ENCODE measurements around the gene CCDC154. TPM values are rescaled to one million over a fixed set of nuclear protein-coding genes. Genes with fewer than 3 reads are reported as not detected.
"Not testable (repeated sequence)": the region's sequence is repeated elsewhere in the genome, so short reads cannot be mapped to it uniquely, and the experiment has no call there.

CCDC154 gene
- total RNA-seq, 4 donors from 2014 or later = 0.34 to 3.5 (median 0.39) TPM; not detected in 1

- H3K36me3 ChIP-seq = peaks cover 26% of the 10 kb centered on the region
- no peak overlapping the region for H3K4me3 ChIP-seq
- H3K27ac ChIP-seq = no peak overlapping the region
- DNase-seq (ENCODE audit: low spot score in 2 of 2) = no peak
- 95% methylated on average over 13 of the region's 24 CpGs for WGBS
- TF ChIP-seq CTCF (IDR thresholded peaks at IDR 0.05) (no peak), EP300 (IDR thresholded peaks at IDR 0.05) (no peak), POLR2A (IDR thresholded peaks at IDR 0.05) (no peak), POLR2AphosphoS5 (IDR thresholded peaks at IDR 0.05) (no peak)
- no peaks in the 10 kb centered on the region for H3K9me3 ChIP-seq
- no peaks in the 10 kb centered on the region for H3K27me3 ChIP-seq
- no peaks in the 10 kb centered on the region for H3K4me1 ChIP-seq
Measured at GRCh38 chr16:1442697-1443096, 1.7 kb downstream of the CCDC154 start.

GRCh38 chr16:1441391-1441829 lies 2.9 kb downstream of the CCDC154 start:
- no peaks in the 10 kb centered on the region for H3K27me3 ChIP-seq
- TF ChIP-seq POLR2AphosphoS5 (IDR thresholded peaks at IDR 0.05) = no peak
- TF ChIP-seq CTCF (IDR thresholded peaks at IDR 0.05) = no peak
- TF ChIP-seq EP300 (IDR thresholded peaks at IDR 0.05) = no peak
- TF ChIP-seq POLR2A (IDR thresholded peaks at IDR 0.05) = no peak
- no peaks in the 10 kb centered on the region for H3K9me3 ChIP-seq
- H3K27ac ChIP-seq = no peak overlapping the region
- no peak for DNase-seq (ENCODE audit: low spot score in 2 of 2)
- no peak overlapping the region for H3K4me3 ChIP-seq
- no CpG with 5 or more reads among the region's 22 CpGs for WGBS
- no peaks in the 10 kb centered on the region for H3K4me1 ChIP-seq
- peaks cover 13% of the 10 kb centered on the region for H3K36me3 ChIP-seq

DNA sequence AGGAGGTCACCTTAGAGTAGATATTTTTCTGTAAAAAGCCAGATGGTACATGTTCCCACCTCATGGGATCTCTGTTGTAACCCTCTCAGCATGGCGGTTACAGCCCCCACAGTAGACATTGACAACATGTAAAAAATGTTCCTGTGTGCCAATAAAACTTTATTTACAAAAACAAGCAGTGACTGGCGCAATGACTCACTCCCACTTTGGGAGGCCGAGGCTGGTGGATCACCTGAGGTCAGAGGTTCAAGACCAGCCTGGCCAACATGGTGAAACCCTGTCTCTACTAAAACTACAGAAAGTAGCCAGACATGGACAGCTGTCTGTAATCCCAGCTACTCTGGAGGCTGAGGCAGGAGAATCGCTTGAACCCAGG lies 4.7 kb downstream of the CCDC154 start:
- H3K4me1 ChIP-seq; H3K27ac ChIP-seq; H3K9me3 ChIP-seq; H3K27me3 ChIP-seq; H3K4me3 ChIP-seq; H3K36me3 ChIP-seq; DNase-seq (ENCODE audit: low spot score in 2 of 2): not testable (repeated sequence)
- WGBS = 93% methylated on average over 4 of the region's 4 CpGs

- TF ChIP-seq POLR2AphosphoS5 (IDR thresholded peaks at IDR 0.05) (no peak), CTCF (IDR thresholded peaks at IDR 0.05) (no peak), POLR2A (IDR thresholded peaks at IDR 0.05) (no peak), EP300 (IDR thresholded peaks at IDR 0.05) (no peak)
- Histone ChIP-seq H3K4me3 (no peak overlapping the region), H3K4me1 (no peaks in the 10 kb centered on the region), H3K9me3 (no peaks in the 10 kb centered on the region), H3K27me3 (no peaks in the 10 kb centered on the region), H3K27ac (no peak overlapping the region), H3K36me3 (no peaks in the 10 kb centered on the region)
- WGBS = 84% methylated on average over 17 of the region's 27 CpGs
- DNase-seq (ENCODE audit: low spot score in 2 of 2) = no peak
Measured at GRCh38 chr16:1439058-1439698, 5.2 kb downstream of the CCDC154 start.

DNA sequence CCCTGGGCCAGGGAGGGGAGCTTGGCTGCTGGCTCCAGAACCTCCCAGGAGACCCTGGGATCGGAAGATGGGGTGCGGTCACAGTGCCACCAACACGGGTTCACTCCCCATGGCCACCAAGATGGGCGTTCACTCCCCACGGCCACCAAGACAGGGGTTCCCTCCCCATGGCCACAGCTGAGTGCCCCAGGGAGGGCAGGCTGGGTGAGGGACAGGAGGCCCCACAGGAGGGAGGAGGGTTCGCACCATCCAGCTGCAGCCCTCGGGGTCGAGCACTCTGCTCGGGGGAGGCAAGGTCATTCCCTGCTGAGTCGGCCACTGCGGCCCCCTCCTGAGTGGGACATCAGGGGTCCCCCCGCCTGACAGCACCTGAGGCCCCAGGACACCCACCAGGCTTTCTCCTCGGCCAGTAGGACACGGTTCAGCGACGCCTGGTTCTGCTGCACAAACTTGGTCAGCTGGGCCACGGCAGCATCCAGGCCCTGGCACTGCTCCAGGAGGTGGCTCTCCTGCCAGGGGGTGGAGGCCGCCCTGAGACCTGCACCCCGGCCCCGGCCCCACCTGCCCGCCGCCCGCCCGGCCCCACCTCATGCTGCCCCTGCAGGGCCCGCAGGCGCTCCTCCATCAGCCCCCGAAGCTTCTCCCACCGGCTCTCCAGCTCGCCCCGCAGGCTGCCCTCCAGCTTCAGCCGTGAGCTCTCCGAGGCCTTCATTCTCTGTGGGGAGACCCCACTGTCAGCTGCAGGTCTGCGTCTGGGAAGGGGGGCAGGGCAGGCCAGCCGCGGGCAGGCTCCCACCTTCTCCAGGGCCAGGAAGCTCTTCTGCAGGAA lies 5.9 kb downstream of the CCDC154 start:
- Histone ChIP-seq H3K4me1 (no peaks in the 10 kb centered on the region), H3K9me3 (no peaks in the 10 kb centered on the region), H3K27ac (no peak overlapping the region), H3K36me3 (no peaks in the 10 kb centered on the region), H3K27me3 (no peaks in the 10 kb centered on the region), H3K4me3 (no peak overlapping the region)
- no peak for DNase-seq (ENCODE audit: low spot score in 2 of 2)
- TF ChIP-seq EP300 (IDR thresholded peaks at IDR 0.05) (no peak), POLR2A (IDR thresholded peaks at IDR 0.05) (no peak), POLR2AphosphoS5 (IDR thresholded peaks at IDR 0.05) (no peak), CTCF (IDR thresholded peaks at IDR 0.05) (no peak)
- 89% methylated on average over 19 of the region's 35 CpGs for WGBS

All from suprapubic skin (tissue), 4 donors.